SIG-M5 treated with dmso at 0.1 percent for 504 hours (cell line): ENCODE measurements around the gene MINDY1.

Experiments used
- DNase-seq: peaks from one replicate; lab custom pipeline; 2025; ENCODE audit not compliant: unreplicated experiment; lab: John Stamatoyannopoulos, UW

Gene MINDY1

DNA sequence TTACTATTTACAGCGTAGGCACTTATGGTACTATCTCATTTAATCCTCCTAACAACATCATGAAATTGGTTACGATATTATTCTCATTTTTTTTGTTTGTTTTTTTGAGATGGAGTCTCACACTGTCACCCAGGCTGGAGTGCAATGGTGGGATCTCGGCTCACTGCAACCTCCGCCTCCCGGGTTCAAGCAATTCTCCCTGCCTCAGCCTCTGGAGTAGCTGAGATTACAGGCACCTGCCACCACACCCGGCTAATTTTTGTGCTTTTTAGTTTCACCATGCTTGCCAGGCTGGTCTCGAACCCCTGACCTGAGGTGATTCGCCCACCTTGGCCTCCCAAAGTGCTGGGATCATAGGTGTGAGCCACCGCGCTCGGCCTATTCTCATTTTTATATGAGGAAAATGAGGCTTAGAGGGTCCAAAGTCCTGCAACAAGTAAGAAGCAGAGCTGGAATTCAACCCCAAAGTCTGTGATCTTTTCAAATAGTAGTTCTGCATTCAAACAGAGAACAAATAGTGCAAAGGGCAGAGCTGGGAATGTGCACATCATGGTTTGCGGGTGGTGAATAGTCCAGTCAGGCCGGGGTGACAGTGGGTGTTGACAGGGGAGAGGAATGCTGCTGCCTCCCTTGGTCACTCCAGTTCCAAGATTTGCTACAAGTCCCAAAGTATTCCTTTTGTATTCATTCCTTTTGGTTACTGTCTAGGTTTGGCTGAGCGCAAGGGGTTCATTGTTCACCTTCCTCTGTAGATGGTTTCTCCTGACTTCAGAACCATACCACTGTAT is 6.2 kb upstream of the MINDY1 start:
- no peak for DNase-seq

DNA sequence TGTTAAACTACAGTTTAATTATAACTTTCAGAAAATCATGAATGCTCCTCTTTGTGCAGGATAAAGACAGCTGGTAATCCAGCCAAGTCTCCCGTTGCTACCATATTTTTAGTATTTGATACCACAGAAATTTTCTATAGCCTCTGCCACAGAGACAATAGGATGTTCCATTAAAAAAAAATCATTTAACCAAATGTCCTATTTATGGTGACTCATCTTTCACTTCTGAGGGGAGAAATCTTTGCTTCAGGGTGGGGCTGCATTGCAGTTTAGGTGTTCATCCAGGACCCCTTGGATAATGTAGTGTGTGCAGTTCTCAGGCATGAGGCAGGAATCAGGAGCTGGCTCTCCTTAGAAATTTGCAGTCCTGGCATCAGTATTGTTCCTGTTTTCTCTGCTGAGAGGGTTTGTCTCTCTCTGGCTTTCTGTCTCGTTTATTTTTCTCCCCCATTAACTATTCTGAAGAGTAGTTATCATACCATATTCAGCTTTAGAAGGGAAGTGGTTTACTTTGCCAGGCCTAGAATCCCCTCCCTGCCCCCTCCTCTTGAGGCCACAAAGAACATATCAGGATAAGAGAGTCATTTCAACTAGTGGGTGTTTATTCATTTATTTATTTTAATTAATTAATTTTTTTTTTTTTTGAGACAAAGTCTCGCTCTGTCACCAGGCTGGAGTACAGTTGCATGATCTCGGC is 4.6 kb upstream of the MINDY1 start:
- DNase-seq, result no peak

DNA sequence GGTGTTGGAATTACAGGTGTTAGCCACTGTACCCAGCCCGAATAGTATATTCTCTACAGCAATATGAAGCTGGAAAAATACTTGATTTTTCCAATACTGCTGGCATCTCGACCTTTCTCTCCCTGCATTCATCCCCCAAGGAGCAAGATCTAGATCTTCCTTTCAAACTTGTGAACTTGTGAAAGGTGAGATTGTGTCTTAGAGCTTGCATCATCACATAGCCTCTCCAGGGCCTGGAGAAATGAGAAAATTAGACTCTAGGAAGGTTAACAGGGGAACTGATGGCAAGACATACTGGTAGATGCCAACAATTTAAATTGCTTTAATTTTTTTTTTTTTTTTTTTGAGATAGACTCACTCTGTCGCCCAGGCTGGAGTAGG is 3.6 kb upstream of the MINDY1 start:
- DNase-seq, result no peak

DNA sequence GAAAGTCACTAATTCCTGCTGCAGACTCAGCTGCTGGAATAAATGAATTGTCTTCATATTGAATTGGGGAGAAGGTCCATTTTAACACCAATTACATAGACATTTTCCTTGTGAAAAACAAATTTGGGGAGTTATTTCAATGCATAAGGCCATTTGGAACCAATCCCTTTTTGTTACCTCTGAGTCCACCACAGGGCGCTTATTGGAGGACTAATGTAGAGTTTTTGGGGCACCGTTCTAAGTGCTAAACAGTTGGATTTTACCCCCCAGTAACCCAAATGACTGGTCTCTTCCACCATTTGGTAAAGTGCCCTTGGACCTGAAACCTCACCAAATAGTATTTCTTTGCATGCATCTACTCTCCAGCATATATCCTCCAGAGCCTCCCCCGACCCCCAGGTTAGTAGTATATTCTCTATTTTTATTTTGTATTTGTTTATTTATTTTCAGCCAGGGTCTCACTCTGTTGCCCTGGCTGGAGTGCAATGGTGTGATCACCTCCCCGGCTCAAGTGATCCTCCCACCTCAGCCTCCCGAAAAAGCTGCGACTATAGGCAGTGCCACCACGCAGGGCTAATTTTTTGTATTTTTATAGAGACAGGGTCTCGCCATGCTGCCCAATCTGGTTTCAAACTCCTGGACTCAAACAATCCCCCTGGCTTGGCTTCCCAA is 3.1 kb upstream of the MINDY1 start:
- no peak for DNase-seq

DNA sequence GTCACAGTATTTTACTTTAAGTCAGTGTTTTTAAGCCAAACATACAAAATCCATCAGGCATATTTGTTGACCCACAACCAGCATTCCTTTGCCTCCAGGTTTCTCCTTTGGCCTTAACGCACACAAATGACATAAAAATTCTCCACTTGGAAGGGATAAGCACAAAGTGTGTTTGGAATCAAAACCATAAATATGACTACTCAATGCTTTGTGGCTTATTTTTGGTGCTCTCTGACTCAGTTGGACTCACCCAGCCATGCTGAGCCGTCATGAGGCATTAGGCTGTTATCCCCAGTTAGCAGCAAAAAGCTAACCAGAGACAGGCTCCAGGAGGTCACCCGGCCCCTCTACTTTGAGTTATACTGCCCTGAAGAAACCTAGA is 2.5 kb upstream of the MINDY1 start:
- DNase-seq, result no peak

DNA sequence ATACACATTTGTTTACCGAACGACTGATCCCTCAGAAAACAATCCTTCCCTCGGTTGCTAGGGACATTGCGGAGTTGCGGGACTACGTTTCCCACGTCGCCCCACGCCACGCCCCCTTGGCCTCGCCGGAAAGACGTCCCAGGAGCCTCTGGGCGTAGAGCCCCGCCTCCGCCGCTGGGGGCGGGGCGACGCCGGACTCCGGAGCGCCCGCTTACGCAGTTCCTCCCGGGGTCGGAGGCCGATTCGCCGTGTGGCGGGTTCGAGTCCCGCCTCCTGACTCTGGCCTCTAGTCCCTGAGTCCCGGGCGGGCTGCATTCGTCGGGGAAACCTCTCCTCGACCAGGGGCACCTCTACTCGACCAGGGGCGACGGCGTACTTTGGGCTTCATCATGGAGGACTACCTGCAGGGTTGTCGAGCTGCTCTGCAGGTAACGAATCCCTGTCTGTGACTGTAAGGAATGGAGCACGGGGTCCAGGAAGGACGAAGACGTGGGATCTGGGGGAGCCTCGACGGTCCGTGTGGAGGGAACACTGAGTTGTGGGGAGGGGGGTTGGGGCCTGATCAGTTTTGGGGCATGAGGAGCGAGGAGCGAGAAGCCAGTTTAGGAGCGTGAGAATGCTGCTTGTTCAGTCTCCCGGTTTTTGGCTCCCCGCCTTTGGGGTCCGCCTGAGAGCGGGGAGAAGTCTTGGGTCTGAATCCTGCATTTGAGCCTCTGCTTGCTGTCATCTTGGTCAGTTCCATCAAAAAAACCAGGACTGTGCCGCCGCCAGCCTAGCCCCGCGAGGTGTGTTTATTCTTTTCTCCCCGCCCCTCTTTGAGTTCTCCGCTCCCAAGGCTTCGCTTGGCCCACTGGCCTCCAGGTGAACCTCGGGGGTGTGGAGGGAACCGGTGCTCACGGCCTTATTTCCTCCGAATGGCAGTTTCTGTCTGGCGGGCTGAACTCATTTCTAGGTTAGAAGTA is 1.8 kb upstream of the MINDY1 start, which contains the start of gene PRUNE1:
PRUNE1 (plus strand) TSS at position 206 of the 962 bp plus-strand sequence; CDS start at position 390, 184 bp downstream.
- DNase-seq, result peak; percentile 98

DNA sequence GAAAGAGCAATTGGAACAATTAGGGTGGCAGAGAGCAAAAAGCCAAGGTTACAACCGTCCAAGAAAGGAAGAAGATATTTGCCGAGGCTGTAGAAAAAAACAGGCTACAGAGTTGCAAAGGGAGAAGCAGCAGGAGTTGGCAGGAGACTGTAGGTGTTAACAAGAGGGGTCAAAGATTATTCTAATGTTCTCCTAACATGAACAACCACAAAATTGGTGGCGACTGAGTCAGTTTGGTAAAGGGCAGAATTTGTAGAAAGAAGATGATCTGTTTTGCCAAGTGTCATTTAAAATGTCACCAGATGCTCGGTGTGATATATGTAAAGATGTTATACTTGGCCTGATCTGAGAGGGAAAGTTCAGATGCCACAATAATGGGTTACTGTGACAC is 1.1 kb upstream of the MINDY1 start:
- no peak for DNase-seq

DNA sequence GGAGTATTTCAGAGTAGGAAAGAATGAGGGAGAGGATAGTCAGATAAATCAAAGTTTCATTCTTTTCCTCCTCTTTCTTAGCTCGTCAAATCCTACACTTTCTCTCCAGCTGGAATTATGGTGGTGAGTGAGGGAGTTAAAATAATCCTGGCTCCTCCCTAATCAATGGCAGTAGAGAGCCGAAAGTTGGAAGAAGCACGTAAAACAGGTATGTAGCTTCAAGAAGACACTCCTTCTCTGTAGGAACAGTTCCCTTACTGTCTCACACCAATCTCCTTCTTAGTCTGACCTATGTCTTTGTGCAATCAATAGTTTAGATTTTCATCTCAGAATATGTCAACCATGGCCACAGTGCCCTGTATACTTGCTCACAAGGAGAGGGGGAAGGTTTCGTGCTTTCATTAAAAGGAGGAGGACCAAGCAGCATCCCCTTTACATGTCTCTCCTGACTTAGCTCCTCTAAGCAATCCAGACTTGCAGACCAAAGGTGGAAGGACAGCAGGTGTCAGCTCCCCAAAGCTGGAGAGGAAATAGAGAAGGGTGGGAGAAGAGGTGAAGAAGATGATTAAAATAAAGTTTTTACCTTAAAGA is 878 bp downstream of the MINDY1 start:
- no peak for DNase-seq

DNA sequence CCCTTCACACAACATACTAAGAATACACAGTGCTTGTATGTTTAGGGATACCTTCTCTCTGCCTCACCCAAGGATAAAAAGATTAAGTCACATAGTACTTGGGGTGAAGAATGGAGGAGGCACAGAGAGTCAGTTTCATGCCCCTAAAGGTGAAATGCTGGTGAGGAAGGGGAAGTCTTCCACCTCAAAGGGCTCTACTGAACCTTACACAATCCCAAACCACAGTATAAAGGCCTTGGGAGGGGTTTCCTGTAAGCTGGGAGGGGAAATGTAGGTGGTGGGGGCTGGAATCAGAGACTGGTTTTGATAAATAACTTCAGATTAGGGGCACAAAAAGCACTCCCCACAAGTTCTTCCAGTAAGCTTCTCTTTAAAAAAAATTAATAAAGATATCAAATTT is 3.5 kb downstream of the MINDY1 start:
- DNase-seq, result peak; percentile 78

DNA sequence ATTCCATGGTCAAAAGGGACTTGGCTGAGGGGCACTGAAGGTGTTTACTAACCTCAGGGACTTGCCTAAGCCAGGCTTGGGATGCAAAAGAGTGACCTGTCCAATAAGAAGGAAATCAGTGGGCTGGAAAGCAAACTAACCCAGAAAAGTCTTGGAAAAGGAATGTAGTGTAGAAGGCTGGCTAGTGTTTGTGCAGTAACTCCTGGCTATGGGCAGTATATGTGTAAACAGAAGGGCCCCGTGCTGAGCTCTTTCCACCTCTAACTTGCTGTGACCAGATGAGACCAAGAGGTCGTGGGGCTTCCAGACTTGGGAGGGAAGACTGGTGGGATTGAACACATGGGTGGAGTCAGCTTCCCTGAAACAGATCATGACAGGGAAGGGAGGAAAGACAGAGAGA is 4.1 kb downstream of the MINDY1 start:
- no peak for DNase-seq

DNA sequence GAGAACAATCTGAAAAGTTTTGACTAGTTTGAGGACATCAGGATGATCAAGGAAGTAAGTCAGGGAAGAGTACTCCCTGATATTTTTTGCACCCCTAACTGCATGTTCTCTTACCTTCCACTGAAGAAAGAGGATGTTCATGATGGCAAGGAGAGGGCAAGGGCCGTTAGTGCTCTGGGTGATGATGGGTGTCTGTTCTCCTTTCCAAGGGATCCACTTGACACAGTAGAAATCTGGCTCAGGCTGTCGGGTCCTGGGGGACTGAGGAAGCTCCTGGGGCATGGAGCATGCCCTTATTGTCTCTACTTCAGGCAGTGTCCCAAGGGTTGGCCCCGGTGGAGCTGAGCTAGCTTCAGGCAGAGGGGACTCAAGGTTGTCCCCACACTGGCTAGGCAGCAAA is 4.7 kb downstream of the MINDY1 start:
- DNase-seq, result peak; percentile 61

DNA sequence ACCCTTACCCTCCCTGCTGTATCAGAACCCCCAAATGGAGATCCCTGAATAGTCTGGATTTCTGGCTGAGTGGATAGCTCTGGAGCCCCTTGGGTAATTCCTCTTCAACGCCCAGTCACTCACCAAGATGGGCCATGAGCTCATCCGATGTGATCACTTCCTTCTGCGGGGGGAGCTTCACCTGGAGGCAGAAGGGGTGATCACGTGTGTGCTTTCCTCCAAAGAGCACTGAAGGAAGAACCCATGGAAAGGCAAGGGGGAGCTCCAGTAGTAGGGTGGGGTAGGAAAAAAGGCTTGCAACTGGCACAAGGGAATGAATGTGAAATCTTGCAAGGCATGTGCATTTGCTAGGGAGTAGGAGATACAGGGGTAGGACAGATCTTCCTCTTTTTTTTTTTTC is 5.1 kb downstream of the MINDY1 start:
- peak; percentile 61 for DNase-seq

DNA sequence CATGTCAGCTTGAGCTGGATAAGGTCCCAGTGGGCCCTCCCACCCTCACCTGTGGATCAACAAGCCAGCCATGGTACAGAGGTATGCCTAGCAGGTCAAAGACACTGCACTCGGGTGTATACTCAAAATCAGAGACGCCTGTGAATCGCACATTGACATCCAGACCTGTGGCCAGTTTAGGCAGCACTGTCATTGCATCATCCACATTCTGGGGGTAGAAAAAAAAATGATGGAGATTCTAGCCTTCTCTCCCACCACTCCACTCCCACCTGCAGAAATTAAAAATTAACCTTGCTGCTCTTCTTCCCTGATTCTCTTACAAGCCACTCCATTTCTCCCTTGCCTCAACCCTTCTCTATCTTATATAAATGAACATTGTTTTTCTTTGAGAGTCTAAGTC is 6.3 kb downstream of the MINDY1 start:
- no peak for DNase-seq

DNA sequence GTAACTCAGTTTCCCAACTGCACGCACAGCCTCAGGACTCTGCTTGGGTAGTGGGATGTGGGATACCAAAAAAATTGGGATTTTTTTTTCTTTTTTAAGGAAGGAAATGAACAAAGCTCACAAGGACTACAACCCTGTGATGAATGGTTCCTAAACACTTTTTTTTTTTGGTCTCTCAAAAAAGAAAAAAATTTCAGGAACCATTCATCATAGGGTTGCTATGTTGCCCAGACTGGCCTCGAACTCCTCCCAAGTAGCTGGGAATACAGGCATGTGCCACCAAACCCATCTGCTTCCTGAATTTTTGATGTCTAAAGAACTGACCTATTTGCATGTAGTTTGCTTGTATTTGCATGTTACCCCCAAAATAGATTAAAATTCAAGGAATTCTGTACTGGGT is 6.8 kb downstream of the MINDY1 start:
- no peak for DNase-seq

DNA sequence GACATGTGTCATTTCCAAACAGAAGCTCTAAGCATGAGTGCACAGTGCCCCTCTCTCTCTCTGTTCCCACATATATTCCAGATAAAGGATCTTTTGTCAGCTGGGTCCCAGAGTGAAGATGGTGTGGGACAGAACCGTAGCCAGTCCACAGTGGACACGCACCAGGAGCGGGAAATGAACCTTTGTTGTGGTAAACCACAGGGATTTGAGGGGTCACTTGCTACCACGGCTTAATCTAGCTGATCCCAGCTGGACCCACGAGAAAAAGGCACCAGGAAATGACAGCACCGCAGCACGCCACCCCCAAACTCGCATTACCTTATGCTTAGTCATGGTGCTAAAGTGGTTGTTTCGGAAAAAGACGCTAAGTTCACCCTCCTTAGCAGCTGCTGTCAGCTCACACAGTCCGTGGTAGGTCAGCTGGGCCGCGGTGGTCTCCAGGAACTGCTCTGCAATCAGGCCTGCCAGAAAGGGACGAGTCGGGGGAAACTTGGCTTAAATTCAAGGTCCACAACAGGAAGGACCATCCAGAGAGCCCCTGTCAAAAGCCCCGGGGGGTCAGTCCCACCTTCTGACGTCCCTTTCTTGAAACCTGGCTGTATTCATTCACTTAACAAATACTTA is 7.5 kb downstream of the MINDY1 start:
- no peak for DNase-seq

DNA sequence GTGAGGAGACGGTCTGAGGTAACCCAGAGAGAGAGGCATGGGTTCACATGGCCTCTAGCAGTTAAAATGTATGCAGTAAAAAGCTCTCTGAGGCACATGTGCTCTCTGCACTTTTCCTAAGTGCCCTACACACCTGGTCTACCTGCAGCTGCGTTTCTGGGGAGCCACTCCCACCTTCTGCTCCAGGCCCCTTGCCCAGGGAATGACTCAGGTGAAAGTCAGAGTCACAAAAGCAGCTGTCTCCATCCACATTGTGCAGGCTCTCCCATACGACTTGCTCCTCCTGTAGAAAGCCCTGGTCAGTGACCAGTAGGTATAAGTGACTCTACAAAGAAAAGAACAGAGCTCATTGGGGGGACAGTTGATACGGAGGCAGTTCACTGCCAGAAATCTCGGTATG is 8.8 kb downstream of the MINDY1 start:
- no peak for DNase-seq

DNA sequence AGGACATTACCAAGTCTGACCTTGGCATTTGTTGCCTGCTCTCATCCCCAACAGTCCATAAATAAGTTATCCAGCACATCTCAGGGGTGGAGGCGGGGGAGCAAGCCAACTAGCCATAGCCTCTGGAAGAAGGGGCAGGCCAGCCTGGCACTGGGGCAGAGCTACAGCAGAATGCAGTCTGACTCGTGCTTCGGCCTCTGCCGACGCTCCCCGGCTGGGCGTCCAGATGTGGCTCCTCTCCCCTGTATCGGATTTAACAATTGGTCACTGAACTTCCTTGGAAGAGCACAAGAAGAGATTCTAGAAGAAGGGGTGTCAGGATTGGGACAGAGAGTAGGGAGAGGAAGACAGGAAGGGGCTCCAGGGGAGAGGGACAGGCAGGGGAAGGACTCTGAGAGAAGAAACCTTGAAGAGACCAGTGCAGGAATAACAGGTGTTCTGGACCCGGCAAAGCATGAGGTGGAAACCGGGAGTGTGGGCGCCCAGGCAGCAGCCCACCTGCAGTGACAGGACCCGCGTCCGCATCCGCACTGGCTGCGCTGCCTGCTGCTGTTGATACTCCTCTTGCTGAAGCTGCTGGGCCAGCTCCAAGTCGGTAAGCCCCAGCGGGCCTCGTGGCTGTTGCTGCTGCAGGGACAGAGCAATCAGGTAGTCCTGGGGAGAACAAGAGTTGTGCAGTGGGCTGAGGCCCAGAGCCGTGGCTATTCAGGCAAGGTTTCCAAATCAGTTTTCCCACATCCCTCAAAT is 9.4 kb downstream of the MINDY1 start:
- no peak for DNase-seq

DNA sequence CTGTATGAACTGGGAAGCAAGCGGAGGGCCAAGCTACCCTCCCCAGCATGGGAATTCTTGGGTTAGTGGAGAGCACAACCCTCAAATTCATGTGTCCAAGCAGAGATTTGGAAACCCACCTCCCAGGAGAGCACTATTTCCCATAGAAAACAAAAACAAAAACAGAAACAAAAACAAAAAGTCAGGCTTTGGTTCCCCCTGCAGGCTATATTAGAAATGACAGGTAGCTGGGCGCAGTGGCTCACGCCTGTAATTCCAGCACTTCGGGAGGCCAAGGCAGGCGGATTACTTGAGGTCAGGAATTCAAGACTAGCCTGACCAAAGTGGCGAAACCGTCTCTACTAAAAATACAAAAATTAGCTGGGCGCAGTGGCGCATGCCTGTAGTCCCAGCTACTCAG is 10.8 kb downstream of the MINDY1 start:
- no peak for DNase-seq

DNA sequence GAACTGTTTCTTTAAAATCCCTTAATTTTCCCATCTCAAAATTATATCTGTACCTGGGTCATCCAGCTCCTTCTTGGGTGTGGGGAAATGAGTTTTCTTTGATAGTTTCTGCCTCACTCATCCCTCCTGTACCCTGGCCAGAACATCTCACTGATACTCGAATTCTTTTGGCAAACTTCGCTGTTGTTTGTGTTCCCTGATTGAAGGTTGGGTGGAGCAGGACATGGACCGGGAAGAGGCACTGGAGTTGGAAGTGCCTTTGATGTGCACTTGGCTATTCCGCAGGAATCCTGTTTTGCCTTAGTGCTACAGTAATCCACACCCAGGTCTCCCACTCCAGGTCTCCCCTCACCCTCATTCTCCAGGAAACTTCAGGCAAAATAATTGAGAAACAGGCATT is 11.2 kb downstream of the MINDY1 start:
- DNase-seq, result no peak
